HG03342 (cell line): Measurements from ENCODE around the gene METTL21C.

ENCODE experiments used
- ATAC-seq: cut with Tn5 transposase; IDR thresholded peaks from one replicate; pipeline ENCODE4 v1.9.1; 2021; ENCODE audit warnings: mild to moderate bottlenecking, moderate library complexity; ENCODE audit not compliant: unreplicated experiment

Gene METTL21C

GRCh38 chr13:102667911-102668310 lies 26.9 kb downstream of the METTL21C start:
- no peak for ATAC-seq

GRCh38 chr13:102667023-102667422 lies 27.8 kb downstream of the METTL21C start:
- no peak for ATAC-seq

GRCh38 chr13:102659168-102659713 lies 35.6 kb downstream of the METTL21C start:
- ATAC-seq, result no peak

- no peak for ATAC-seq
Measured at GRCh38 chr13:102658660-102659059, 36.2 kb downstream of the METTL21C start.

GRCh38 chr13:102657630-102658029 lies 37.2 kb downstream of the METTL21C start:
- no peak for ATAC-seq

GRCh38 chr13:102654756-102655155 lies 40.1 kb downstream of the METTL21C start:
- ATAC-seq, result no peak

GRCh38 chr13:102651892-102652291 lies 43.0 kb downstream of the METTL21C start:
- no peak for ATAC-seq

- ATAC-seq, result no peak
Measured at GRCh38 chr13:102651392-102651791, 43.5 kb downstream of the METTL21C start.

- ATAC-seq, result no peak
Measured at GRCh38 chr13:102650444-102650843, 44.4 kb downstream of the METTL21C start.

GRCh38 chr13:102648046-102648445 lies 46.8 kb downstream of the METTL21C start:
- no peak for ATAC-seq

GRCh38 chr13:102645701-102646100 lies 49.1 kb downstream of the METTL21C start:
- ATAC-seq, result no peak

GRCh38 chr13:102643656-102644055 lies 51.2 kb downstream of the METTL21C start:
- no peak for ATAC-seq

- ATAC-seq, result no peak
Measured at GRCh38 chr13:102642475-102642874, 52.4 kb downstream of the METTL21C start.

GRCh38 chr13:102642029-102642428 lies 52.8 kb downstream of the METTL21C start:
- ATAC-seq, result no peak

- ATAC-seq, result no peak
Measured at GRCh38 chr13:102638741-102639140, 56.1 kb downstream of the METTL21C start.
